Measurements from ENCODE around the gene GJB4.
A peak's percentile ranks its signal among the peaks of the same experiment; 100 is the strongest.
"Not testable (repeated sequence)": the region's sequence is repeated elsewhere in the genome, so short reads cannot be mapped to it uniquely, and the experiment has no call there.

GJB4 gene

GRCh38 chr1:34761176-34761761 is 1.7 kb downstream of the GJB4 start:
- H3K4me3 Mint-ChIP-seq = no peak overlapping the region
- H3K9me3 Mint-ChIP-seq = no peaks in the 10 kb centered on the region
- peaks cover 4% of the 10 kb centered on the region for H3K27me3 Mint-ChIP-seq
- no peak for DNase-seq
- no peaks in the 10 kb centered on the region for H3K36me3 Mint-ChIP-seq (ENCODE audit: low read depth)
- H3K4me1 Mint-ChIP-seq (ENCODE audit: low read depth) = no peaks in the 10 kb centered on the region
- no peak overlapping the region for H3K27ac Mint-ChIP-seq

- Mint-ChIP-seq H3K4me3 (no peak overlapping the region), H3K27me3 (peaks cover 4% of the 10 kb centered on the region), H3K4me1 (ENCODE audit: low read depth) (no peaks in the 10 kb centered on the region), H3K27ac (no peak overlapping the region), H3K36me3 (ENCODE audit: low read depth) (no peaks in the 10 kb centered on the region), H3K9me3 (no peaks in the 10 kb centered on the region)
- DNase-seq = no peak
Observed at GRCh38 chr1:34761776-34762307, 2.3 kb downstream of the GJB4 start.

GRCh38 chr1:34762474-34763141 is 3.1 kb downstream of the GJB4 start:
- Mint-ChIP-seq H3K27me3 (peaks cover 3% of the 10 kb centered on the region), H3K4me3 (no peak overlapping the region), H3K36me3 (ENCODE audit: low read depth) (no peaks in the 10 kb centered on the region), H3K9me3 (no peaks in the 10 kb centered on the region), H3K4me1 (ENCODE audit: low read depth) (no peaks in the 10 kb centered on the region), H3K27ac (no peak overlapping the region)
- no peak for DNase-seq

GRCh38 chr1:34763142-34763781 is 3.7 kb downstream of the GJB4 start:
- Mint-ChIP-seq H3K27ac (no peak overlapping the region), H3K9me3 (no peaks in the 10 kb centered on the region), H3K4me1 (ENCODE audit: low read depth) (no peaks in the 10 kb centered on the region), H3K36me3 (ENCODE audit: low read depth) (no peaks in the 10 kb centered on the region), H3K27me3 (no peaks in the 10 kb centered on the region), H3K4me3 (no peak overlapping the region)
- DNase-seq = no peak

GRCh38 chr1:34768856-34769255 is 9.3 kb downstream of the GJB4 start:
- no peak overlapping the region for H3K4me3 Mint-ChIP-seq
- peaks cover 4% of the 10 kb centered on the region for H3K27me3 Mint-ChIP-seq
- no peaks in the 10 kb centered on the region for H3K4me1 Mint-ChIP-seq (ENCODE audit: low read depth)
- H3K36me3 Mint-ChIP-seq (ENCODE audit: low read depth) = no peaks in the 10 kb centered on the region
- no peak overlapping the region for H3K27ac Mint-ChIP-seq
- no peaks in the 10 kb centered on the region for H3K9me3 Mint-ChIP-seq
- no peak for DNase-seq

GRCh38 chr1:34770891-34771504 is 11.5 kb downstream of the GJB4 start:
- Mint-ChIP-seq H3K27ac (no peak overlapping the region), H3K4me1 (ENCODE audit: low read depth) (no peaks in the 10 kb centered on the region), H3K9me3 (no peaks in the 10 kb centered on the region), H3K4me3 (no peak overlapping the region), H3K36me3 (ENCODE audit: low read depth) (no peaks in the 10 kb centered on the region), H3K27me3 (peaks cover 4% of the 10 kb centered on the region)
- DNase-seq = no peak

- no peak for DNase-seq
- Mint-ChIP-seq H3K9me3 (no peaks in the 10 kb centered on the region), H3K27me3 (peaks cover 4% of the 10 kb centered on the region), H3K4me1 (ENCODE audit: low read depth) (no peaks in the 10 kb centered on the region), H3K4me3 (no peak overlapping the region), H3K36me3 (ENCODE audit: low read depth) (no peaks in the 10 kb centered on the region), H3K27ac (no peak overlapping the region)
Observed at GRCh38 chr1:34771573-34772371, 12.2 kb downstream of the GJB4 start.

GRCh38 chr1:34773114-34773513 is 13.6 kb downstream of the GJB4 start:
- H3K9me3 Mint-ChIP-seq; DNase-seq; H3K36me3 Mint-ChIP-seq (ENCODE audit: low read depth); H3K4me1 Mint-ChIP-seq (ENCODE audit: low read depth); H3K27ac Mint-ChIP-seq; H3K4me3 Mint-ChIP-seq: not testable (repeated sequence)
- H3K27me3 Mint-ChIP-seq = peaks cover 12% of the 10 kb centered on the region

- Mint-ChIP-seq H3K4me3 (no peak overlapping the region), H3K27ac (no peak overlapping the region), H3K4me1 (ENCODE audit: low read depth) (no peaks in the 10 kb centered on the region), H3K36me3 (ENCODE audit: low read depth) (no peaks in the 10 kb centered on the region), H3K9me3 (no peaks in the 10 kb centered on the region), H3K27me3 (peaks cover 30% of the 10 kb centered on the region)
- no peak for DNase-seq
Observed at GRCh38 chr1:34774957-34775356, 15.4 kb downstream of the GJB4 start.

GRCh38 chr1:34776911-34777310 is 17.4 kb downstream of the GJB4 start:
- Mint-ChIP-seq H3K27me3 (peaks cover 42% of the 10 kb centered on the region), H3K27ac (no peak overlapping the region), H3K4me1 (ENCODE audit: low read depth) (peaks cover under 1% of the 10 kb centered on the region), H3K4me3 (no peak overlapping the region), H3K36me3 (ENCODE audit: low read depth) (no peaks in the 10 kb centered on the region), H3K9me3 (no peaks in the 10 kb centered on the region)
- no peak for DNase-seq

- Mint-ChIP-seq H3K4me1 (ENCODE audit: low read depth) (peaks cover 3% of the 10 kb centered on the region), H3K36me3 (ENCODE audit: low read depth) (no peaks in the 10 kb centered on the region), H3K27me3 (peaks cover 46% of the 10 kb centered on the region), H3K4me3 (no peak overlapping the region), H3K27ac (no peak overlapping the region), H3K9me3 (no peaks in the 10 kb centered on the region)
- no peak for DNase-seq
Observed at GRCh38 chr1:34777519-34778321, 18.2 kb downstream of the GJB4 start.

- peaks cover 53% of the 10 kb centered on the region for H3K27me3 Mint-ChIP-seq
- no peak overlapping the region for H3K27ac Mint-ChIP-seq
- H3K36me3 Mint-ChIP-seq (ENCODE audit: low read depth) = no peaks in the 10 kb centered on the region
- H3K4me1 Mint-ChIP-seq (ENCODE audit: low read depth) = peaks cover 3% of the 10 kb centered on the region
- no peak for DNase-seq
- H3K9me3 Mint-ChIP-seq = no peaks in the 10 kb centered on the region
- H3K4me3 Mint-ChIP-seq = no peak overlapping the region
Observed at GRCh38 chr1:34778381-34778780, 18.8 kb downstream of the GJB4 start.

GRCh38 chr1:34779005-34779404 is 19.5 kb downstream of the GJB4 start:
- Mint-ChIP-seq H3K36me3 (ENCODE audit: low read depth) (no peaks in the 10 kb centered on the region), H3K27ac (no peak overlapping the region), H3K4me3 (no peak overlapping the region), H3K27me3 (peaks cover 58% of the 10 kb centered on the region), H3K9me3 (no peaks in the 10 kb centered on the region), H3K4me1 (ENCODE audit: low read depth) (peaks cover 3% of the 10 kb centered on the region)
- no peak for DNase-seq

GRCh38 chr1:34779526-34779925 is 20.0 kb downstream of the GJB4 start:
- H3K27ac Mint-ChIP-seq = no peak overlapping the region
- H3K9me3 Mint-ChIP-seq = no peaks in the 10 kb centered on the region
- DNase-seq = peak; percentile 6
- peaks cover 3% of the 10 kb centered on the region for H3K4me1 Mint-ChIP-seq (ENCODE audit: low read depth)
- H3K27me3 Mint-ChIP-seq = peaks cover 63% of the 10 kb centered on the region
- H3K4me3 Mint-ChIP-seq = no peak overlapping the region
- no peaks in the 10 kb centered on the region for H3K36me3 Mint-ChIP-seq (ENCODE audit: low read depth)

All from activated T-cell treated with anti-CD3 and anti-CD28 coated beads, Interleukin-2, amount 50 U/mL, for 24 hours (primary cell).